Chondrocyte (in vitro differentiated cells): Measurements from ENCODE around the gene ABHD1. TPM values are rescaled to one million over a fixed set of nuclear protein-coding genes. Genes with fewer than 3 reads are reported as not detected.
A peak's percentile ranks its signal among the peaks of the same experiment; 100 is the strongest.

Source experiments
- DNase-seq: peaks from one replicate; pipeline ENCODE4 v3.0.0; 2021; ENCODE audit warnings: mixed read lengths, low spot score
- H3K27ac Mint-ChIP-seq: one replicate; pipeline ENCODE4 v1.8.0; 2021; ENCODE audit warnings: mild to moderate bottlenecking, moderate library complexity, mixed read lengths; ENCODE audit not compliant: unreplicated experiment
- H3K27me3 Mint-ChIP-seq: 2 replicates; pipeline ENCODE4 v1.8.0; 2021; ENCODE audit warnings: low read depth, mixed read lengths
- H3K36me3 Mint-ChIP-seq: 2 replicates; pipeline ENCODE4 v1.8.0; 2021; ENCODE audit warnings: low read depth, mixed read lengths
- H3K4me1 Mint-ChIP-seq: 2 replicates; pipeline ENCODE4 v1.8.0; 2021; ENCODE audit warnings: low read depth, mild to moderate bottlenecking, mixed read lengths
- H3K4me3 Mint-ChIP-seq: one replicate; pipeline ENCODE4 v1.8.0; 2021; ENCODE audit warnings: mild to moderate bottlenecking, moderate library complexity, mixed read lengths; ENCODE audit not compliant: unreplicated experiment
- H3K9me3 Mint-ChIP-seq: 2 replicates; pipeline ENCODE4 v1.8.0; 2021; ENCODE audit warnings: low read depth, mixed read lengths
- total RNA-seq: library from RNA; stranded (reverse); gene quantifications from 3 replicates; pipeline ENCODE4 v1.2.1, GENCODE V29; 2021
- TF ChIP-seq, protein P1 (sequence below): fragments of 200-600 bp; sonication (generic); IDR thresholded peaks from 2 replicates; pipeline ENCODE4 v1.5.0; 2021; ENCODE audit warnings: antibody characterized with exemption, mild to moderate bottlenecking, moderate library complexity

Gene ABHD1
- total RNA-seq, 1 donor from 2014 or later, result 0.30 TPM

DNA sequence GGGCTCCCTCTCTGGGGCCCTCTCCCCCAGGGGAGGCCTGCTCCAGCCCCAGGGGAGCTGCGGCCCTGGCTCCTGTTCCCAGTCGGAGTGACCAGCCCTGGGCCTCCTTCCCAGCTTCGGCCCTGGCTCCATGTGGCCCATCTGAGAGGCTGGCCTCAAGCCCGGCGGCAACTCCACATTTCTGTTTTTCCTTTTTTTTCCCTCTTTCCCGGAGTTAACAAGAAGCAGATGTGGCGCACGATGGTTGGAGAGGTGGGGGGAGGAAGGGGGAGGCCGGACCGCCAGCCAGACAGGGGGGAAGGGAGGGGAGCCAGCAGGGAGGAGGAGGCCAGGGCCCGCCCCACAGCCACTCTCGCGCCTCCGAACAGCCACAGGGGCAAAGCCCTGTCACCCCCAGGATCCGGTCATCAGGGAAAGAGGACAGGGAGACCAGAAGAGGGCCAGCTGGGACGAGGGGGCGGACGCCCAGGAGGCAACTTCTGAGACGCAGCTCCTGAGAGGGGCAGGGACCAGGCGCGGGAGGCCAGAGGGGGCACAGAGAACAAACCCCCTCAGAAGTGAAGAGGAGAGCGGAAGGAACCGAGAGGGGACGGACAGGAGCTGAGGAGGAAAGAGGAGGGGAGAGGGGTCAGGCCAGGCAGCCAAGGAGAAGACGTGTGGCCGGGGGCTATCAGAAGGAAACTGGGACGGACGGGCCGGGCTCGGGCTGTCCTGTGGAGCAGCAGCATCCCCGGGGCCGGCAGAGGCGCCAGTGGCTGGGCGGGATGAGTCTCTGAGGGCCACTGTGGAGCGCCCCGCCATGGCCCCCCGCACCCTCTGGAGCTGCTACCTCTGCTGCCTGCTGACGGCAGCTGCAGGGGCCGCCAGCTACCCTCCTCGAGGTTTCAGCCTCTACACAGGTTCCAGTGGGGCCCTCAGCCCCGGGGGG is 45.1 kb upstream of the ABHD1 start, which contains the start of gene EMILIN1:
Gene EMILIN1, plus strand, starts transcription at position 349 of the 928 bp plus-strand sequence. Its CDS starts 451 bp downstream, at position 800.
- Mint-ChIP-seq H3K9me3 (no peaks in the 10 kb centered on the region), H3K4me3 (peak within 1 kb of the TSS; percentile 90), H3K4me1 (peaks cover 65% of the 10 kb centered on the region), H3K27me3 (no peaks in the 10 kb centered on the region), H3K36me3 (peaks cover 7% of the 10 kb centered on the region), H3K27ac (peak within 1 kb of the TSS; percentile 95)
- TF ChIP-seq, protein P1, sequence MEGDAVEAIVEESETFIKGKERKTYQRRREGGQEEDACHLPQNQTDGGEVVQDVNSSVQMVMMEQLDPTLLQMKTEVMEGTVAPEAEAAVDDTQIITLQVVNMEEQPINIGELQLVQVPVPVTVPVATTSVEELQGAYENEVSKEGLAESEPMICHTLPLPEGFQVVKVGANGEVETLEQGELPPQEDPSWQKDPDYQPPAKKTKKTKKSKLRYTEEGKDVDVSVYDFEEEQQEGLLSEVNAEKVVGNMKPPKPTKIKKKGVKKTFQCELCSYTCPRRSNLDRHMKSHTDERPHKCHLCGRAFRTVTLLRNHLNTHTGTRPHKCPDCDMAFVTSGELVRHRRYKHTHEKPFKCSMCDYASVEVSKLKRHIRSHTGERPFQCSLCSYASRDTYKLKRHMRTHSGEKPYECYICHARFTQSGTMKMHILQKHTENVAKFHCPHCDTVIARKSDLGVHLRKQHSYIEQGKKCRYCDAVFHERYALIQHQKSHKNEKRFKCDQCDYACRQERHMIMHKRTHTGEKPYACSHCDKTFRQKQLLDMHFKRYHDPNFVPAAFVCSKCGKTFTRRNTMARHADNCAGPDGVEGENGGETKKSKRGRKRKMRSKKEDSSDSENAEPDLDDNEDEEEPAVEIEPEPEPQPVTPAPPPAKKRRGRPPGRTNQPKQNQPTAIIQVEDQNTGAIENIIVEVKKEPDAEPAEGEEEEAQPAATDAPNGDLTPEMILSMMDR, result peak; percentile 44
- DNase-seq, result no peak

DNA sequence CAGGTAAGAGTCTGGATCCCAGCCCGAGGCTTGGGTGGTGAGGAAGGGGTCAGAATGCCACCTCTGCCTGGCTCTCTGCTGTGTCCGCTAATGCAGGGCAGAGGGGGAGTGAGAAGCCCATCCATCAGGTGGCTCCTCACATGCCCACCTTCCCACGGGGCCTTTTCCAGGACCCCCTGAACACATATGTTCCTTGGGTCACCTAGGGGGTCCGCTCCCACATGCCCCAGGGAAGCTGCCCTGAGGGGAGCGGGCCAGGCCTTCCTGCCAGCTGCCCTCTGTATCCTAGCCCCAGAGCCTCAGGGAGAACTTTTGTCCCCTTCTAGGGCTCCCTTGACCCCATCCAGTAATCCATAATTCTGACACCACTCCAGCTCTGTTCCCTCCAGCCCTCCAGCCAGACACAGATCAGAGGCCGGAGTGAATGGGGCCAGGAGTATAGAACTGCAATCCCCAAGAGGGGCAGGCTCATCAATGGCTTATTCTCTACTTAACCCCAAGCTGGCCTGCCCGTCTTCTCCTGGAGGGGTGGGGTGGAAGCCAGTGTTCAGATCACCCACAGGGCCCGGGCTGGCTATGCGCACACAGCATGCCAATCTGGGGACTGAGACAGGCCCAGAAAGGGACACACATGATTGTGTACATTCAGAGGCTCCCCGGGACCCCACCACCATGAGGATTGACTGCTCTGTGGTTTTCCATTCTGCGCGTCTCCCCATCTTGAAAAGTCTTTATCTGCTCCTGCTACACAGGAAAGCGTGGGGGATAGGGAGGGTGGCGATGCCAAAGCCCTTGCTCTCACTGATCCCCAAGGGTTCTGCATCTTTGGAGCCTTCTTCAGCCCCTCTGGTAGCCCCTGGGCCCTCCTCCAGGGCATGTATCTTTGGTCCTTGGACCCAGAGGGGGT is 44.1 kb upstream of the ABHD1 start:
- Mint-ChIP-seq H3K4me3 (peak overlapping the region; percentile 90), H3K4me1 (peaks cover 59% of the 10 kb centered on the region), H3K9me3 (no peaks in the 10 kb centered on the region), H3K36me3 (peaks cover 7% of the 10 kb centered on the region), H3K27ac (peak overlapping the region; percentile 82), H3K27me3 (no peaks in the 10 kb centered on the region)
- no peak for DNase-seq
- TF ChIP-seq, protein P1, result no peak

DNA sequence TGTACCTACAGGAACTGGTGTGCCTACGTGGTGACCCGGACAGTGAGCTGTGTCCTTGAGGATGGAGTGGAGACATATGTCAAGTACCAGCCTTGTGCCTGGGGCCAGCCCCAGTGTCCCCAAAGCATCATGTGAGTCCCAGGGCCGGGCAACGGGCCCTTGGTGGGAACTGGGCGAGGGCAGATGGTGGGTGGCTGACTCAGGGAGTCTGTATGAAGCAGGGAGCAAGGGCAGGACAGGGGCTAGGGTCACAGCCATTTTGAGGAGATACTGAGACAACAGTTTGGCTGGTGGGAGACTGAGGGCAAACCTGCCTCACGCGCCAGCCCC is 43.5 kb upstream of the ABHD1 start:
- H3K27me3 Mint-ChIP-seq, result no peaks in the 10 kb centered on the region
- peak overlapping the region; percentile 90 for H3K4me3 Mint-ChIP-seq
- no peaks in the 10 kb centered on the region for H3K9me3 Mint-ChIP-seq
- TF ChIP-seq, protein P1, result no peak
- H3K36me3 Mint-ChIP-seq, result peaks cover 7% of the 10 kb centered on the region
- peak overlapping the region; percentile 82 for H3K27ac Mint-ChIP-seq
- peaks cover 54% of the 10 kb centered on the region for H3K4me1 Mint-ChIP-seq
- no peak for DNase-seq

DNA sequence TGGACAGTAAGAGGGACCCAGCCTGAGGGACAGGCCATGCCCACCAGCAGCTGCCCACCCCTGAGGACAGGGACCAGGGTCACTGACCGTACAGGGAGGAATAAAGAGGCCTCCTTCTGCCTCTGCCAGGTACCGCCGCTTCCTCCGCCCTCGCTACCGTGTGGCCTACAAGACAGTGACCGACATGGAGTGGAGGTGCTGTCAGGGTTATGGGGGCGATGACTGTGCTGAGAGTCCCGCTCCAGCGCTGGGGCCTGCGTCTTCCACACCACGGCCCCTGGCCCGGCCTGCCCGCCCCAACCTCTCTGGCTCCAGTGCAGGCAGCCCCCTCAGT is 43.0 kb upstream of the ABHD1 start:
- TF ChIP-seq, protein P1, result no peak
- peak overlapping the region; percentile 90 for H3K27ac Mint-ChIP-seq
- peak overlapping the region; percentile 90 for H3K4me3 Mint-ChIP-seq

More for the DNA sequence above, 43.0 kb upstream of the ABHD1 start:
- Mint-ChIP-seq H3K36me3 (peaks cover 7% of the 10 kb centered on the region), H3K9me3 (no peaks in the 10 kb centered on the region), H3K27me3 (no peaks in the 10 kb centered on the region), H3K4me1 (peaks cover 54% of the 10 kb centered on the region)
- no peak for DNase-seq
